A549 (cell line): ENCODE data around the gene RAPGEF4.

Source experiments
- CBX8 ChIP-seq: fragments of 200-600 bp; sonication (generic); IDR thresholded peaks from 2 replicates; pipeline ENCODE4 v1.6.1; 2016
- CTCF ChIP-seq: fragments of >200 bp; sonication (Bioruptor Twin); formaldehyde crosslinking; IDR thresholded peaks from 3 replicates; pipeline ENCODE4 v1.5.1; 2016
- FOSL2 ChIP-seq, 2 experiments: fragments of 450-650 bp in 1 of 2; fragments of >200 bp in 1 of 2; sonication (Bioruptor Twin) in 1 of 2; formaldehyde crosslinking; IDR thresholded peaks; 2 replicates each; pipeline versions ENCODE4 v1.5.0 to v1.6.1; 2016 to 2020; ENCODE audit warnings: mild to moderate bottlenecking in 1 of 2, moderate library complexity in 1 of 2
- PHF8 ChIP-seq: fragments of 200-600 bp; sonication (generic); IDR thresholded peaks from 2 replicates; pipeline ENCODE4 v1.6.1; 2016; ENCODE audit warnings: low read depth, mild to moderate bottlenecking, antibody characterized with exemption, moderate library complexity, borderline replicate concordance
- RFX5 ChIP-seq: fragments of 450-650 bp; IDR thresholded peaks from 2 replicates; pipeline ENCODE4 v1.7.1; 2014; ENCODE audit warnings: antibody characterized with exemption, mild to moderate bottlenecking, moderate library complexity

DNA sequence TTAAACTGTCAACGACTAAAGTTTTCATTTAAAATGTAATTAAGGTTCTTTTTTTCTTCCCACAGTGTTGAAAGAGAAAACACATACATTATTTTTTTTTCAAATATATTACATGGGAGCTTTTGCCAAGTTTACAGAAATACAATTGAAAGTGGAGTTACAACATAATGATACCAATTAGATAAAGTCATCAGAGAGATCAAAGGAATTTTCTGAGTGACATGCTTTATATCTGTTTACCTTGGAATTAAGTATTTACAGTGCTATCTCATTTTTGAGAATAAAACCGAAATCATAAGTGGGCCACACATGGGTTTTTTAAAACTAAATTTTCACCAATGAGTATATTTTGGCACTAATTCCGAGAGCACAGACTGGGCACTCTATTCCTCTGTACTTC is 165.2 kb downstream of the RAPGEF4 start:
- TF ChIP-seq PHF8 (no peak), CTCF (no peak), CBX8 (no peak), RFX5 (no peak), FOSL2 (IDR thresholded peaks at IDR 0.05) (no peak), FOSL2 (CRISPR knock-in tag; IDR thresholded peaks at IDR 0.05) (no peak)
